Measurements from ENCODE around the gene CCDC158. TPM values are rescaled to one million over a fixed set of nuclear protein-coding genes. Genes with fewer than 3 reads are reported as not detected.

The CCDC158 gene
- total RNA-seq, 1 donor from 2014 or later, result not detected

- peaks cover 3% of the 10 kb centered on the region for H3K4me1 Mint-ChIP-seq
- H3K27me3 Mint-ChIP-seq (ENCODE audit: low read depth), result peaks cover 8% of the 10 kb centered on the region
- TF ChIP-seq CTCF (conservative IDR thresholded peaks at IDR 0.05), result no peak
- DNase-seq (ENCODE audit: low read depth, low spot score), result no peak
- no peak overlapping the region for H3K27ac Mint-ChIP-seq (ENCODE audit: unreplicated experiment)
- no peak overlapping the region for H3K4me3 Mint-ChIP-seq
- peaks cover 6% of the 10 kb centered on the region for H3K36me3 Mint-ChIP-seq (ENCODE audit: low read depth)
- H3K9me3 Mint-ChIP-seq, result peaks cover 19% of the 10 kb centered on the region
Observed at GRCh38 chr4:76357981-76358380, 63.0 kb downstream of the CCDC158 start.

GRCh38 chr4:76354517-76355473, 66.1 kb downstream of the CCDC158 start:
- Mint-ChIP-seq H3K27me3 (ENCODE audit: low read depth) (peaks cover 8% of the 10 kb centered on the region), H3K4me3 (no peak overlapping the region), H3K27ac (ENCODE audit: unreplicated experiment) (peak overlapping the region; percentile 22), H3K9me3 (peaks cover 14% of the 10 kb centered on the region), H3K36me3 (ENCODE audit: low read depth) (peaks cover 6% of the 10 kb centered on the region), H3K4me1 (peaks cover 3% of the 10 kb centered on the region)
- TF ChIP-seq CTCF (conservative IDR thresholded peaks at IDR 0.05), result no peak
- no peak for DNase-seq (ENCODE audit: low read depth, low spot score)

- Mint-ChIP-seq H3K4me1 (peaks cover 16% of the 10 kb centered on the region), H3K9me3 (peaks cover 8% of the 10 kb centered on the region), H3K27me3 (ENCODE audit: low read depth) (no peaks in the 10 kb centered on the region), H3K36me3 (ENCODE audit: low read depth) (no peaks in the 10 kb centered on the region), H3K4me3 (no peak overlapping the region), H3K27ac (ENCODE audit: unreplicated experiment) (no peak overlapping the region)
- TF ChIP-seq CTCF (conservative IDR thresholded peaks at IDR 0.05), result no peak
- no peak for DNase-seq (ENCODE audit: low read depth, low spot score)
Observed at GRCh38 chr4:76342803-76343202, 78.1 kb downstream of the CCDC158 start.

- peaks cover 4% of the 10 kb centered on the region for H3K9me3 Mint-ChIP-seq
- no peaks in the 10 kb centered on the region for H3K36me3 Mint-ChIP-seq (ENCODE audit: low read depth)
- no peak for TF ChIP-seq CTCF (conservative IDR thresholded peaks at IDR 0.05)
- H3K4me3 Mint-ChIP-seq, result no peak overlapping the region
- H3K4me1 Mint-ChIP-seq, result peaks cover 16% of the 10 kb centered on the region
- H3K27ac Mint-ChIP-seq (ENCODE audit: unreplicated experiment), result no peak overlapping the region
- no peaks in the 10 kb centered on the region for H3K27me3 Mint-ChIP-seq (ENCODE audit: low read depth)
- no peak for DNase-seq (ENCODE audit: low read depth, low spot score)
Observed at GRCh38 chr4:76342191-76342590, 78.8 kb downstream of the CCDC158 start.

- no peak overlapping the region for H3K4me3 Mint-ChIP-seq
- peaks cover 2% of the 10 kb centered on the region for H3K9me3 Mint-ChIP-seq
- no peak for DNase-seq (ENCODE audit: low read depth, low spot score)
- TF ChIP-seq CTCF (conservative IDR thresholded peaks at IDR 0.05), result no peak
- H3K27me3 Mint-ChIP-seq (ENCODE audit: low read depth), result no peaks in the 10 kb centered on the region
- H3K27ac Mint-ChIP-seq (ENCODE audit: unreplicated experiment), result no peak overlapping the region
- peaks cover 16% of the 10 kb centered on the region for H3K4me1 Mint-ChIP-seq
- H3K36me3 Mint-ChIP-seq (ENCODE audit: low read depth), result no peaks in the 10 kb centered on the region
Observed at GRCh38 chr4:76341063-76341462, 79.9 kb downstream of the CCDC158 start.

Data from neural crest cell (in vitro differentiated cells).